T-helper 22 cell (primary cell): ENCODE data around the gene BTK.

Source experiments
- DNase-seq: peaks from one replicate; pipeline ENCODE4 v3.0.0-alpha.2; 2020; ENCODE audit warnings: low read depth

BTK gene

DNA sequence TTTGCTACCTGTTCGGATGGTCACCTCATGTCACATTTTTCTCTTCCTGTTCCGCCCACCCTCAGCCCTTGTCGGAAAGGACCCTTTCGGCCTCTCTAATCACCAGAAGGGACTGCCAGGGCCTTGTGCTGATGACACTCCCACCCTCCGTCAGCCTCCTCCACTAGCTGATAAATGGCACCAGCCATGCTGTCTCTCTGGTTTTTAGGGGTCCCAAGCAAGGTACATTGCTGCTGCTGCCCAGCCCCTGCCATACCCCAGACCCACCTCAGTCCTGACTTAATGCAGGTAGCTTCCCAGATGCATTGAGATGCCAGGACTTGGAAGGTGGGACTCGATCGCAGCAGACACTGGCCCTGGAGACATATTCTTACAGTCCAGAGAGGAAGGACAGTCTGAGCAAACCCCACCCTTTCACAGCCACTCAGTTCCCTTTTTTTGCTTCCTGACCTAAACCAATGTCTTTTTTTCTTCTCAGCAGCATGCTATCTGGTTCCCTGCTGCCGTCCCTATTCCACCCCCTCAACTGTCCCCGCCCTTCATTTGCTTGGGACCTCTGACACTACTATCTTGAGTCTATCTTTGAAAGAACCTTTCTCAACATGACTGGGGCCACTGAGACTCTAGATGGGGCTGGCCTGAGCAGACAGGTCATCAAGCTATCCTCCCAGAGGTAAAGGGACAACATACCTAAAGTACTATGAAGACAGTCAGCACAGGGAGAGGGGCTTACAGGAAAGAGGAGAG is at the start of gene BTK:
Gene BTK, minus strand, starts transcription at position 397 of the 747 bp plus-strand sequence. CDS start 10,907 bp downstream, outside the sequence.
- DNase-seq = no peak

DNA sequence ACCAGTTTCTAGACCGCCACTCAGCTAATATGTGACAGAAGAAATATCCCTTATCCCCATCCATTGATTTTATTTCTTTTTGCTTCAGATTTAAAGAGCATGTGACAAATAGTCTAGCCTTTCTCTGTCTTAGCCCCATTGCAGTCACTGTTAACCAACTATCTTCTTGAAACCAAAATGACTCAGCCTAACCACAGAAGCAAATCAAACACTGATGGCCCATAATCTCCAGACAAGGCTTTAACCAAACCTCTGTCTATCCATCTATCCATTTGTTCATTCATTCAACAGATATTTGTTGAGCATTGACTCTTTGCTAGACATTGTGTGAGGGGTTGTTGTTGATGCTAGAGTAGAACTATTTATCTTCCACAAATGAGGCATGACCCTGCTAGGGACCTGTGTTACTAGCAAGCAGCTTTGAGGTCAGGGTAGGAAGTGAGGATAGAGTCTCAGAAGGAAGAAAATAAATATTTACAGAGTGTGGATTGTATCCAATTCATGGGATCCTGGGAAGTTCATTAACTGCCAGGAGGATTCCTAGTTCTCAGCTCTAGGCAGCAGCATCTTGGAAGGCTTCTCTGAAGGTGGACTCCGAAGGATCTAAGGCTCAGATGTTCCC is 44.6 kb upstream of the BTK start:
- DNase-seq = no peak

DNA sequence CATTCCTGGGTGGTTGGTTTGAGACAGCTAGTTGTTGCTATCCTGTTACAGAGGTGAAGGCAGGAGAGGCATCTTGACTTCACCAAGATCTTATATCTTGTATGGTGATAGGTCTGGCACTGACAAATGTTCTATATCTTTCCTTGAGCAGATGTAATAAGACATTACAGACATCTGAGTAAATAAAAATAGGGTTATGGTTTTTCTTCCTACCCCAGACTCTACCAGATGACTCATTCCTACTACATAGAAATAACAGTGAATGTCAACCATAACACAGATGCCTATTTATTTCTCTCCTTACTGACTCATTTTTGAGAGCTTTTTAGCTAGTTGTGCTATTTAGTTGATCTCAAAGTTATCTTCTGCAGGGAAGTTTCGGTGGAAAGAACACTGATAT is 43.9 kb upstream of the BTK start:
- DNase-seq = no peak

DNA sequence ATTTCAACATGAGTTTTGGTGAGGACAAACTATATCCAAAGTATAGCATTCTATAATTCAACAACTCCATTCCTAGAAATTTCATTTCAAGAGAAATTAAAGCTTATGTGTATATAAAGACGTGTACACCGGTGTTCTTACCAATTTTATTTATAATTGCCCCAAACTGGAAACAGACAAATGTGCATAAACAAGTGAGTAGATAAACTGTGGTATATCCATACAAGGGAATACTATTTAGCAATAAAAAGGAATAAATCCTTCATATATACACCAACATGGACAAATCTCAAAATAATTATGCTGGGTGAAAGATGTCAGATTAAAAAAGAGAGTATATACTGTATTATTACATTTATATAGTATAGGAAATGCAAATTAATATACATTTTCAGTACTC is 42.0 kb upstream of the BTK start:
- DNase-seq = no peak

DNA sequence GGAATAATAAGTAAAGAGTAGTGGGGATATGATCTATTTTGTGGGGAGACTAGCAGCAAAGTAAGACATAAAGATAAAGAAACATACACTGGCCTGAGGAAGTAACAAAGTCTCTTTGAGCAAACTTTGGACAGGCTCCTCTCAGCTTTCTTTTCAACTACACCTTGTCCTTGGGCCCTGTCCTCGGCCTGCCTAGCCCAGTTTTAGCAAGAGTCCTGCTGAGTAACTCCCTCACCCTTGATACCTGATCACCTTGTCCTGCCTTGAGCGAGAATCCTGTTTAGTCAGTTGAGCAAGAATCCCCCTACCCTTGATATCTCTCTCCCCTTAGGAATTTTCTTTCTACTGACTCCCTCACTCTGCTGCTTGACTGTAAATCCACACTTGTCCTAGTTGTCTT is 33.5 kb upstream of the BTK start:
- no peak for DNase-seq

DNA sequence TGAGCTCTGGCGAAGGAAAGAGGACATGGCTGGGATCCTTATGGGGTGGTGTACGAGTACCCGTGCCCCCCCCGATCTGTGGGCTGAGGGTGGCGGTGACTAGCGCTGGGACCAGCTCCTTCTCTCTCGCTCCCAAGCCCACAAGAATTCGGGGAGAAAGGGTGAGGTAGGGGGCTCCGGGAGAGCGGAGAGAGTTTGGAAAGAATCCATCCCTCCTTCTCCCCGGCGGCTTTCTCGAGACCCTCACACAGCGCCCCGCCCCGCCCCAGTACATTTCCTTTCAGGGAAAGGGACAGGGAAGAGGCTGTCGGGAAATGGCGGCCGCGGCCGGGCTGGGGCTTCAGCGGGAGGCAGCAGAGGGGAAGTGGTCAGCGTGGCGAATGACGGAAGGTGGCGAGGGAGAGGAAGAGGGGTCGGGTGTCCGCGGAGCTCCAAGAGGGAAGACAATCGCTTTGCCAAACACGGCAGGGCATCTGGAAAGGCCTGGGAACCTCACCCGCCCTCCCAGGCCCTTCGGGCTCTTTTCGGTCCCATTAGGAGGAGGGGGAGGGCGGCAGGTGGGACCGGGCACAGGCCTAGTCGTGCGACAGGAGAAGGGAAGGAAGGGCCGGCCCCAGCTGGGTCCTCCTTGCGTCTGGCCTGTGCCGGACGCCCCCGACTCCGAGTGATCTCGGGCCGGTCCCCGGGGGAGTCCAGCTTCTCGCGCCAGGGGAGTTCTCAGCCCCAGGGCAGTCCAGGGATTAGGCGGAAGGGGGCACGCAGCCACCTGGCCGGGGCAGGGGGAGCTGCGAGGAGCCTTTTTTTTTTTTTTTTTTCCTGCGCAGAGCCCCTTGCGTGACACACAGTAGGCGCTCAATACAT is 32.2 kb upstream of the BTK start:
- peak; percentile 9 for DNase-seq

DNA sequence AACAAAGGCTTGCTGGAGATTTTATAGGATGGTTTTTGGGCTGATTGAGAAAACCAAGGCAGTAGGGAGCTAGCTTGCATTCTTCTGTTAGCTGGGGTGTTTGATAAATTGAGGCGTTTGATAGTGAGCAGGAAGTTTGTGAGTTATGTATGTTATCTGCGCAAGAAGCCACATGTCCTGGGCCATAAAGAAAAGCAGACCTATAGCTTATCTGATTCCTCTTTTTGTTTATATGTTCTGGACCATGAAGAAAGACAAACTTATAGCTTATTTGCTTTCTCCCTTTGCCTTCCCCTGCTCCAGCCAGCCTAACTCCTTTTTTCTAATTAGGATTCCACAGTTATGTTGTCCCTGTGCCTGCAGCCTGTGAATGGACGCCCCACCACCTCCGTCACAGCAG is 31.2 kb upstream of the BTK start:
- DNase-seq = no peak

DNA sequence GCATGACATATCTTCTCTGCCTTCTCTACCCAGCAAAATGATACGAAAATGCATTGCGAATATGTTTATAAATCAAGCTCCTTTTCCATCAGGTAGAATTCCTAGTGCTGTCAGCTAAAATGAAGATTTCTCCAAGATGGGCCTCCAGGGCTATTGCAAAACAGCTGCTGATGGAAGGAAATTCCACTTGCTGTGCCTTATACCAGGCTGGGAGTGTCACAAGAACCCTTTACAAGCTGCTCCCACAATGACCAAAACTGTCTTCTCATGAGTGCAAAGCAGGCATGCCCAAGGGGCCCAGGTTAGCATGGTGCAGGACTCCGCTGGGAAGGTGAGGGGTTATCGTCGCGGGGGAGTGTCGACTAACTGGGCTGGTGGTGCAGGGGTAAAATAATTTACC is 30.7 kb upstream of the BTK start:
- no peak for DNase-seq

DNA sequence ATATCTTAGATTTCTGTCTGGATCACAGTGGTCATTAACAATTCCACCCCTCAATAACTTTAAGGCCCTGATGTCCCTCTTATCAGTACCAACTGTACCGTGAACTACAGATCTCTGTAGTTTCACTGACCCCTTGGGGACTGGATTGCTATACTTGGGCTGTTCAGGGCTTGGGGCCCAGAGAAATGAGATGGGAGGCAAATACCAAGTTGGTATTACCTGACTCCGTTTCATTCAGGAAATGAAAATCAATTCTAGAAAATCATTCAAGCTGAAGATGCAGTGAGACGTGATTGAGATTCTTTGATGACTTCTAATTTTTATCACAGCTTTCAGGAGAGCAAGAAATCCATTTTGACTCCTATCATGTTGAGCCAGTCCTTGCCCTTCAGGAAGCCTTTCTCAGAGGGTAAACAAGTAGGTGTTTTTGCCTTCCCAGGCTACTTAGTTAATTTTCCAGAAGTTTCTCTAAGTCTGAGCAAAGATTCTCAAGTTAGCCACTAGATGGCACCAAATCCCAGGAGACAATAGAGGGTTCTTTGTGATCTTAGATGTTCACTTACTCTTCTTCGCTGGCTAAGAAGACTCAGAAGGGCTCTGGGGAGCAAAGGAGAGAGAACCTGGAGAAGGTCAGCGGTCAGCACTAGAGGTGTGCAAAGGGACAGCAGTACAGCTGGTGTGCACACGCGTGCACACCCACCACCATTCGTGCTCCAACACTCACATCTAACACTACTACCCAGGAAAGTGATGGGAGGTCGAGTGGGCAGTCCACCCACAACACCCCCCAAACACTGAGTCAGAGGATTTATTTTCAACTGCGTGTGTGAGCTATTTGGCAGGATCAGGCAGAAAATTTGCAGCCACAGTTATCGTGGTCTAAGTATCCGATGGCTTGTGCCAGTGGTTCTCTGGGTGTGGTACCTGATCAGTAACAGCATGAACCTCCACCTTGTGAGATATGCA is 29.5 kb upstream of the BTK start:
- DNase-seq = no peak

DNA sequence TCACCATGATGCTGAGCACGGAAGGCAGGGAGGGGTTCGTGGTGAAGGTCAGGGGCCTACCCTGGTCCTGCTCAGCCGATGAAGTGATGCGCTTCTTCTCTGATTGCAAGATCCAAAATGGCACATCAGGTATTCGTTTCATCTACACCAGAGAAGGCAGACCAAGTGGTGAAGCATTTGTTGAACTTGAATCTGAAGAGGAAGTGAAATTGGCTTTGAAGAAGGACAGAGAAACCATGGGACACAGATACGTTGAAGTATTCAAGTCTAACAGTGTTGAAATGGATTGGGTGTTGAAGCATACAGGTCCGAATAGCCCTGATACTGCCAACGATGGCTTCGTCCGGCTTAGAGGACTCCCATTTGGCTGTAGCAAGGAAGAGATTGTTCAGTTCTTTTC is 26.0 kb upstream of the BTK start:
- DNase-seq = no peak

DNA sequence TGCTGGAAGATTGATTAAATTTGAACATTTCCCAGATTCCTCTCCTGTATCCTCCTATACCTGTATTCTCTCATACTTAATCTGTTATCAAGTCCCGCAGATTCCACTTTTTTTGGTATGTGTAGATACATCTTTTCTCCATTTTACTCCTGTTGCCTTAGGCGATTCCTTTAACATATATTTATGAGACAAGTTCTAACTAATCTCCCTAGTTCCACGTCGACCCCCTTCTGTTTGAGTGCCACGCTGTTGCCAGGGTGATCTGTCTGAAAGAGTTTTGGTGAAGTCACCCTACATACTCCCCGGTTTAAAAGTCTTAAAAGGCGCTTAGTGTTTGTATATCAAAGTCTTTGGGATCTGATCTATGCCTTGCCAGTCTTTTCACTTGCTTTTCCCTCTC is 24.5 kb upstream of the BTK start:
- no peak for DNase-seq

DNA sequence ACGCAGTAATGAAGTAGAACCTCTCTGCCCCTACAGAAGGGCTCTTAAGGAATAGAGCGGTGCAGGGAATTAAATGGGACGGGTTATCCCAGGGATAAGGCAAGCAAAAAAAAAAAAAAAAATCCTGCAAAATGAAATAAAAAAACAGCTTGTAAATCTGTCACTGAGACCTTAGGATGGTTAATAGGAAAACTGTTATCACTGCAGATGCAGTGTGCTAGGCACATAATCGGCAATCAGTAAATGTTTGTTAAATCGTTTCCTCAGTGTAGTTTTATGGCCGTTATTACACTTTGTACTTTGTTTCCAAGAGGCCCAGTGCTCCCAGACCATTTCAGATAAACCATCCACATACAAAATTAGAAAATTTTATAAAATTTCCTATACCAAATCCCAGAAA is 23.1 kb upstream of the BTK start:
- no peak for DNase-seq

DNA sequence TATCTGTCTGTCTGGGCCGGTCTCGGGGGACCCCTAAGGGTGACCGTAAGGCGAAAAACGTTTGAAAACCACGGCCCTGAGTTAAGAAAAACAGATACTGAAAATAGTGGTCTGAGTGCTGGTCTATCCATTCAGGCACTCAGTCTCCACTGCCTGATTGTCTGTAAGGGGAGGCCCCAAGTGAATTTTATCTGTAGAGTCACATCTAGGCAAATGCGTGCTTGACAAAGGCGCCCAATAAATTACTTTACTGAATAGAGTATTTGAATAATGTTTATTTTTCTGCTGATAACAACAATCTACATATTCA is 22.5 kb upstream of the BTK start:
- no peak for DNase-seq

DNA sequence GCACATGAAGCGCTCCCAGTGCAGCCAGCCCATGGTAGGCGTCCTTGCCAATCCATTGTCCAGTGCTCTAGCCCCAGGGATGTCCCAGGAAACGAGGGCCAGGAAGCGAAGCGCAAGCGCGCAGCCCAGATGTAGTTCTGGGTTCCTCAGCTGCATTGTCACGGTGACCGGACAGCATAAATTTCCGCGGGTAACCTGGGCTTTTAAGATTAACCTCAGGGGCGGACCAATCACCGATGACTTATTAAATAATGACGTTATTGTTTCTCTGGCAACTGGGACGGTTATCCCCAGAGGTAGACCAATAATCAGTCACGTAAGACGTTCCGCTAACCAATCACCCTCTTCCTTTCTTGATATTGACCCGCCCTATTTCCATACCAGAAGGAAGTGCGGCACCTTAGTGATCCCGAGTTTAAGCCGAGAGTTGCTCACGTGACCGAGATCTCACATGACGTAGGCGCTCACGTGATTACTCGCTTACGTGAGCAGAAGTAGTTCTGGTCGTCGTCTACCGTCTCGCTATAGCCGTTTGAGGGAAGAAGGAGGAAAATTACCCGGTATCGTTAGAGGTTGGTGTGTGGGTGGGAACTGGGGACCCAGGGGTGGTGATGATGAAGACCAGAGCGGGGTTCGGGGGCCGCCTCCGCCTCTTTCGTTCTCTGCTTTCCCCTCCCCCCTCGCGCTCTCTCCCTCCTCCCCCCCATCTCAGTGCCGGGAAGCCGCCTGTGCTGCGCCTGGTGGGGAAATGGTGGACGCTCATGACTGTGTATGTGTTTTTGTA is 21.9 kb upstream of the BTK start, which contains the start of the genes GLA and HNRNPH2:
Gene GLA, minus strand, starts transcription at position 178 of the 784 bp plus-strand sequence. Its CDS starts 22 bp downstream, at position 156.
Gene HNRNPH2, plus strand, starts transcription at position 475 of the 784 bp plus-strand sequence. CDS start 3,767 bp downstream, outside the sequence.
- peak; percentile 81 for DNase-seq

DNA sequence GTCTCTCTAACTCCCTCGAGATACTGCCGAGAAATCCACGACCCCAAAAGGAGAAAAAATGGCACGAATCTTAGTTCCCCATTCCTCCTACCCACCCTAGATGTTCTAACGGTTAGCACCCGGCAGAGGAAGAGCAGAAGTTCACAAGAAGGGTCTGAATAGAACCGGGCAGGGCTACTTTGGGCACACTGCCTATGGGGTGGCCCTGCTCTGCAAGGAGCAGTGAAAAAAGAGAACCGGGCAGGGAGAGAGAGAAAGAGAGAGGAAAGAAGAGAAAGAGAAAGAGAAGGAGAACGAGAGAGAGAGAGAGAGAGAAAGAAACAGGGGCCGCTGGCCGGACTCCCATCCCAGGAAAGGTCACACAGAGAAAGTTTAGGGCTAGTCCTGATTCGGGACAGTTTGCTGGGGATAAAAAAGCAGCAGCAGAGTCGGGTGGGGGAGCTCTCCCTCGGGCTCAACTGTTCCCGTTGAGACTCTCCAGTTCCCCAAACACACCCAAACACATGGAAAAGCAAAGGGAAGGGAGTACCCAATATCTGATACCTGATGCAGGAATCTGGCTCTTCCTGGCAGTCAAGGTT is 21.3 kb upstream of the BTK start:
- DNase-seq = no peak

DNA sequence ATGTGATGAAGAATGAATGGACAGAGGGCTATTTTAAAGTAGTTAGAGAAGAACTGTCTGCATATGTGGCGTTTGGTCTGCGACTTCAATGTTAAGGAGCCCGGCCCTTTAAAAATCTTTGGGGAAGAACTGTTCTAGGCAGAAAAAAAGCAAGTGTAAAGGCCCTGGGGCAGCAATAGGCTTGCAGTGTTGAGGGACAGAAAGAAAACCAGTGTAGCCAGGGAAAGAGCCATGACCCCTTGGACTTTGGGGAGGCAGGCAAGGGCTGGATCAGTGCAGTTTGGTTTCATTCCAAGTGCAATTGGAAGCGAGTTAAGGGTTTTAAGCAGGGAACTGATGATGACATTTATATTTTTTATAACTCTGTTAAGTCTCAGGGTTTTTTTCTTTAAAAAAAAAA is 13.8 kb upstream of the BTK start:
- no peak for DNase-seq

DNA sequence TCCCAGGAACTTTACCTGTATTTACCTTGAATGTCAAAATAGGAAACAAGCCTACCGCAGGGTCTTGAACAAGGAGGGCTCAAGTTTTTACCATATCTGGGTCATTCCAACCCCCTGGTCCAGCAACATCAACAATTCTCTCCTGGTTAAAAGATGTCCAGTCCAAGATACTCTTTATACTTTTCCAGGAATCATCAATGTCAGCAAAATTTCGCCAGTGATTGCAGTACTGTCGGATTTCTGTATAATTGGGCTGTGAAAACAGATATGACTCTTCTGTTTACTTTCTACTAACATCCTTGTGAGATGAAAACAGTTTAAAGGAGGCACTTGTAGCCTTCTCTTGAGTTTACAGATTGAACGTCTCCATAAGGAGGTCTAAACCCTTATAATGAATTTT is 12.7 kb upstream of the BTK start:
- no peak for DNase-seq

DNA sequence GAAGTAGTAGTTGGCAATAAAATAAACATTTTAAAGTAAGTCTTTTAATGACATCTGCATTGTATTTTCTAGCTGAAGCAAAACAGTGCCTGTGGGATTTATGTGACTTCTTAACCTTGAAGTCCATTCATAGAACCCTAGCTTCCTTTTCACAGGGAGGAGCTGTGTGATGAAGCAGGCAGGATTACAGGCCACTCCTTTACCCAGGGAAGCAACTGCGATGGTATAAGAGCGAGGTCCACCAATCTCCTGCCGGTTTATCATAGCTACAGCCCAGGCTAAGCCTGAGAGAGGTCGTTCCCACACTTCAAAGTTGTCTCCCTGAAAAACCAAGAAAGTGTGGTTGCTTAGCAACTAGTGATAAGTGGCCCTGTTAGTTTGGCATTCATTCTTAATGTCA is 11.8 kb upstream of the BTK start:
- no peak for DNase-seq

DNA sequence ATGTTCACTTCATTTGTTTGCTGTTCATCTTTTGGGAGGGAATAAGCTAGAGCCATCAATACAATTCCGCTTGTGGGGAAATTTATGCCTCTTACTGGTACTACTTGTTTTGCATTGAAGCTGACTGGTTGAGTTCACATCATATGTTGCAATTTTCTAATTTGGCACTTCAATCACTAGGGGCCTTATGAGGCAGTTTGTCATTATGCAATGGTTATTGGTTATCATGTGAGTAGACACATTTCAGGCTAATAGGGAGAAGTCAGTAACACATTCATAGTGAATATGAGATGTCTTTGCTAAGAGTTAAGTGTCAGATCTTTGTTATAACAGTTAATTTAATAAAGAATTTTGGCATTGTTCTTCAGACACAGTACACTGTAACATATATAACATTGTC is 9.8 kb upstream of the BTK start:
- no peak for DNase-seq

DNA sequence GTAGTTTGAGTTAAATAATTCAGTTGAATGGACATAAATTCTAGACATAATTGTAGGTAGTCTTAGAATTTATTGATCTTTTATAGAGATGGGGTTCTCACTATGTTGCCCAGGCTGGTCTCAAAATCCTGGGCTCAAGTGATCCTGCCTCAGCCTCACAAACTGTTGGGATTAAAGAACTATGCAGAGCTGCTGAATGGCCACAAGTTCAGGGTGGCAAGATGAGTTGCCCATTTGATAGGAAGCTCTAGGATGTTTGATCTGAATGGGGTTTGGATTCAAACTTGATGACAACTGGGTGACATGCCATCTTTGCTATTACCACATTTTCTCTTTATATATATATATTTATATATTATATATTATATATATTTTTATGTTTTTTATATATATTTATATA is 8.4 kb upstream of the BTK start:
- no peak for DNase-seq
